A549 (cell line): ENCODE data around the gene MAP3K15. TPM values are rescaled to one million over a fixed set of nuclear protein-coding genes. Genes with fewer than 3 reads are reported as not detected.

Experiments used
- ATAC-seq, 2 experiments: fragments of 200-7000 bp in 1 of 2; fragments of >200 bp in 1 of 2; cut with Nextera tagmentation in 1 of 2; cut with Tn5 transposase in 1 of 2; 3 replicates each; pipeline versions ENCODE4 v1.8.0 to v1.9.1; 2018 to 2020; ENCODE audit warnings: mild to moderate bottlenecking in 1 of 2, moderate library complexity in 1 of 2
- CTCF ChIA-PET: fragments of 300-600 bp; sonication (Branson Sonifier 250); formaldehyde crosslinking; extraction: SDS; loops from one replicate; lab custom pipeline; 2021; ENCODE audit warnings: antibody characterized with exemption, inconsistent platforms; lab: Yijun Ruan, JAX
- POLR2A ChIA-PET: fragments of 350-600 bp; formaldehyde crosslinking; extraction: SDS; loops from one replicate; lab custom pipeline; 2021; ENCODE audit warnings: antibody characterized with exemption, inconsistent platforms; lab: Yijun Ruan, JAX
- DNase-seq, 2 experiments: peaks; one replicate each; pipeline versions ENCODE4 v3.0.0 to v3.0.0-alpha.2; 2011 to 2016; ENCODE audit warnings: low read depth in 1 of 2, low spot score in 1 of 2
- FAIRE-seq: peaks from 2 replicates; lab custom pipeline; 2011; peaks lifted over from hg19 to GRCh38; lab: Jason Lieb, UNC
- H3K27ac ChIP-seq, 2 experiments: fragments of >200 bp; sonication (Bioruptor Twin); formaldehyde crosslinking; 3 replicates each; pipeline ENCODE4 v1.5.1; 2016 to 2017
- H3K4me1 ChIP-seq: fragments of >200 bp; sonication (Bioruptor Twin); formaldehyde crosslinking; 3 replicates; pipeline ENCODE4 v1.6.1; 2016
- H3K4me2 ChIP-seq: fragments of >200 bp; sonication (Bioruptor Twin); formaldehyde crosslinking; 3 replicates; pipeline ENCODE4 v1.6.1; 2016
- H3K4me3 ChIP-seq: fragments of >200 bp; sonication (Bioruptor Twin); formaldehyde crosslinking; 3 replicates; pipeline ENCODE4 v1.5.1; 2016
- H3K9me3 ChIP-seq: fragments of >200 bp; sonication (Bioruptor Twin); formaldehyde crosslinking; 3 replicates; pipeline ENCODE4 v1.6.1; 2016
- CBX2 ChIP-seq: fragments of 200-600 bp; sonication (generic); IDR thresholded peaks from 2 replicates; pipeline ENCODE4 v1.6.1; 2016; ENCODE audit warnings: low read depth, mild to moderate bottlenecking, borderline replicate concordance
- CBX8 ChIP-seq: fragments of 200-600 bp; sonication (generic); IDR thresholded peaks from 2 replicates; pipeline ENCODE4 v1.6.1; 2016
- CEBPB ChIP-seq, 2 experiments: fragments of >200 bp in 1 of 2; sonication (Bioruptor Twin) in 1 of 2; formaldehyde crosslinking in 1 of 2; IDR thresholded peaks; 2 replicates each; pipeline ENCODE4 v1.6.1; 2012 to 2016
- CHD4 ChIP-seq: fragments of 200-600 bp; sonication (generic); IDR thresholded peaks from 2 replicates; pipeline ENCODE4 v1.6.1; 2016; ENCODE audit warnings: antibody characterized with exemption, mild to moderate bottlenecking, borderline replicate concordance
- EP300 ChIP-seq, 2 experiments: fragments of >200 bp; sonication (Bioruptor Twin); formaldehyde crosslinking; IDR thresholded peaks; 2 replicates in 1 of 2; 3 replicates in 1 of 2; pipeline ENCODE4 v1.6.1; 2016 to 2017
- FOSB ChIP-seq: fragments of 250-450 bp; sonication (Bioruptor Pico); IDR thresholded peaks from 2 replicates; pipeline ENCODE4 v1.5.0; 2020; ENCODE audit warnings: mild to moderate bottlenecking, moderate library complexity
- FOXS1 ChIP-seq: fragments of 250-450 bp; sonication (Bioruptor Pico); IDR thresholded peaks from 2 replicates; pipeline ENCODE4 v1.5.0; 2020; ENCODE audit warnings: mild to moderate bottlenecking, moderate library complexity
- HOXB13 ChIP-seq: fragments of 250-450 bp; sonication (Bioruptor Pico); IDR thresholded peaks from 2 replicates; pipeline ENCODE4 v1.5.0; 2020; ENCODE audit warnings: low read depth, mild to moderate bottlenecking, moderate library complexity
- HOXB5 ChIP-seq: fragments of 250-450 bp; sonication (Bioruptor Pico); IDR thresholded peaks from 2 replicates; pipeline ENCODE4 v1.5.0; 2020; ENCODE audit warnings: mild to moderate bottlenecking, moderate library complexity
- JUN ChIP-seq, 2 experiments: fragments of >200 bp; sonication (Bioruptor Twin); formaldehyde crosslinking; IDR thresholded peaks; 2 replicates in 1 of 2; 3 replicates in 1 of 2; pipeline ENCODE4 v1.6.1; 2016 to 2017
- JUNB ChIP-seq: fragments of >200 bp; sonication (Bioruptor Twin); formaldehyde crosslinking; IDR thresholded peaks from 2 replicates; pipeline ENCODE4 v1.6.1; 2016
- KDM5A ChIP-seq: fragments of 200-600 bp; sonication (generic); IDR thresholded peaks from 2 replicates; pipeline ENCODE4 v1.6.1; 2016; ENCODE audit warnings: antibody characterized with exemption, mild to moderate bottlenecking
- MAFK ChIP-seq: fragments of 450-650 bp; IDR thresholded peaks from 2 replicates; pipeline ENCODE4 v1.6.1; 2014; ENCODE audit not compliant: partially characterized antibody
- NPAS2 ChIP-seq: fragments of 250-450 bp; sonication (Bioruptor Pico); IDR thresholded peaks from 2 replicates; pipeline ENCODE4 v1.8.0; 2022; ENCODE audit warnings: mild to moderate bottlenecking, moderate library complexity, borderline replicate concordance
- POLR2AphosphoS2 ChIP-seq: conservative IDR thresholded peaks from 2 replicates; pipeline ENCODE4 v1.6.1; 2012; ENCODE audit warnings: low read length, improper control_type of control experiment, inconsistent platforms
- RAD21 ChIP-seq, 2 experiments: fragments of >200 bp in 1 of 2; sonication (Bioruptor Twin) in 1 of 2; formaldehyde crosslinking in 1 of 2; IDR thresholded peaks in 1 of 2; conservative IDR thresholded peaks in 1 of 2; 2 replicates in 1 of 2; 3 replicates in 1 of 2; pipeline ENCODE4 v1.6.1; 2012 to 2018; ENCODE audit warnings: inconsistent platforms in 1 of 2
- SMC3 ChIP-seq: fragments of >200 bp; sonication (Bioruptor Twin); formaldehyde crosslinking; IDR thresholded peaks from 3 replicates; pipeline ENCODE4 v1.6.1; 2018; ENCODE audit warnings: inconsistent platforms
- ZC3H11A ChIP-seq: fragments of 450-650 bp; IDR thresholded peaks from 2 replicates; pipeline ENCODE4 v1.6.1; 2014; ENCODE audit warnings: antibody characterized with exemption, mild to moderate bottlenecking
- WGBS: methylation state at CpG from one replicate; pipeline ENCODE4 v1.1.6; 2017; ENCODE audit errors: missing lambda C conversion rate; 5-methylcytosine and 5-hydroxymethylcytosine counted together
- polyA plus RNA-seq, 4 experiments: library from polyadenylated mRNA; depleted of rRNA in 3 of 4; stranded (reverse); fragments of >200 nt; fragmentation: RNase III in 1 of 4; extraction: RNeasy Plus Mini Kit Qiagen cat#74134 plus additional on column Dnase treatment in 1 of 4; gene quantifications; 2 replicates in 3 of 4; 3 replicates in 1 of 4; pipeline ENCODE4 v1.2.3, GENCODE V29; 2011 to 2017
- TF ChIP-seq, protein P1 (sequence below): fragments of 200-600 bp; sonication (generic); IDR thresholded peaks from 2 replicates; pipeline ENCODE4 v1.6.1; 2016; ENCODE audit warnings: antibody characterized with exemption, mild to moderate bottlenecking, moderate library complexity
- TF ChIP-seq, protein P2 (sequence below): fragments of 250-450 bp; sonication (Bioruptor Pico); IDR thresholded peaks from 2 replicates; pipeline ENCODE4 v1.5.0; 2021; ENCODE audit warnings: mild to moderate bottlenecking, moderate library complexity, borderline replicate concordance

The MAP3K15 gene
- polyA plus RNA-seq, 2 of the 4 experiments (the other 2 are of a cell fraction), result 2.3 to 5.7 TPM

DNA sequence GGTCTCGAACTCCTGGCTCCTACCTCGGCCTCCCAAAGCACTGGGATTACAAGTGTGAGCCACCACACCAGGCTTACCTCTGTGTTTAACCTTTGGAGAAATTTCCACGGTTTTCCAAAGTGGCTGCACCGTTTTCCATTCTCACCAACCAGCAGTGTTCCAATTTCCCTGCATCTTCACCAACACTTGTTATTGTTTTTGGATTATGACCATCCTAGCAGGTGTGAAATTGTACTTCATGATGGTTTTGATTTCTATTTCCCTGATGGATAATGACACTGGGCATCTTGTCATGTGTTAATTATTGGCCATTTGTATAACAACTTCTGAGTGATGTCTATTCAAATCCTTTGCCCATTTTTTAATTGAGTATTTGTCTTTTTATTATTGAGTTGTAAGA, 2.7 kb upstream of the MAP3K15 start:
- Histone ChIP-seq H3K27ac (no peak overlapping the region), H3K4me1 (peaks cover 7% of the 10 kb centered on the region; the same call in 1 of the 3 replicates), H3K4me2 (no peak overlapping the region), H3K9me3 (no peaks in the 10 kb centered on the region), H3K4me3 (no peak overlapping the region)
- ATAC-seq (no peak), FAIRE-seq (no peak), DNase-seq (no peak)
- ChIA-PET POLR2A (no interaction called here), CTCF (interaction anchor here (0.6 to 3.3 kb wide), 2 partner anchors 73 to 136 kb away, joined by 5 to 11 read pairs; no protein-coding TSS in a partner anchor)
- WGBS, result 31% methylated on average over 4 of the region's 4 CpGs
- no peak for TF ChIP-seq HOXB5
- no peak for TF ChIP-seq EP300 (IDR thresholded peaks at IDR 0.05)
- no peak for TF ChIP-seq CEBPB (IDR thresholded peaks at IDR 0.05)
- no peak for TF ChIP-seq HOXB13 (CRISPR knock-in tag)
- no peak for TF ChIP-seq CBX8
- TF ChIP-seq FOSB (CRISPR knock-in tag), result no peak
- TF ChIP-seq KDM5A, result no peak
- TF ChIP-seq ZC3H11A, result no peak
- TF ChIP-seq MAFK, result no peak
- no peak for TF ChIP-seq CBX2
- TF ChIP-seq NPAS2 (CRISPR knock-in tag), result no peak
- TF ChIP-seq, protein P1, sequence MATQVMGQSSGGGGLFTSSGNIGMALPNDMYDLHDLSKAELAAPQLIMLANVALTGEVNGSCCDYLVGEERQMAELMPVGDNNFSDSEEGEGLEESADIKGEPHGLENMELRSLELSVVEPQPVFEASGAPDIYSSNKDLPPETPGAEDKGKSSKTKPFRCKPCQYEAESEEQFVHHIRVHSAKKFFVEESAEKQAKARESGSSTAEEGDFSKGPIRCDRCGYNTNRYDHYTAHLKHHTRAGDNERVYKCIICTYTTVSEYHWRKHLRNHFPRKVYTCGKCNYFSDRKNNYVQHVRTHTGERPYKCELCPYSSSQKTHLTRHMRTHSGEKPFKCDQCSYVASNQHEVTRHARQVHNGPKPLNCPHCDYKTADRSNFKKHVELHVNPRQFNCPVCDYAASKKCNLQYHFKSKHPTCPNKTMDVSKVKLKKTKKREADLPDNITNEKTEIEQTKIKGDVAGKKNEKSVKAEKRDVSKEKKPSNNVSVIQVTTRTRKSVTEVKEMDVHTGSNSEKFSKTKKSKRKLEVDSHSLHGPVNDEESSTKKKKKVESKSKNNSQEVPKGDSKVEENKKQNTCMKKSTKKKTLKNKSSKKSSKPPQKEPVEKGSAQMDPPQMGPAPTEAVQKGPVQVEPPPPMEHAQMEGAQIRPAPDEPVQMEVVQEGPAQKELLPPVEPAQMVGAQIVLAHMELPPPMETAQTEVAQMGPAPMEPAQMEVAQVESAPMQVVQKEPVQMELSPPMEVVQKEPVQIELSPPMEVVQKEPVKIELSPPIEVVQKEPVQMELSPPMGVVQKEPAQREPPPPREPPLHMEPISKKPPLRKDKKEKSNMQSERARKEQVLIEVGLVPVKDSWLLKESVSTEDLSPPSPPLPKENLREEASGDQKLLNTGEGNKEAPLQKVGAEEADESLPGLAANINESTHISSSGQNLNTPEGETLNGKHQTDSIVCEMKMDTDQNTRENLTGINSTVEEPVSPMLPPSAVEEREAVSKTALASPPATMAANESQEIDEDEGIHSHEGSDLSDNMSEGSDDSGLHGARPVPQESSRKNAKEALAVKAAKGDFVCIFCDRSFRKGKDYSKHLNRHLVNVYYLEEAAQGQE, result no peak
- no peak for TF ChIP-seq JUN (IDR thresholded peaks at IDR 0.05)
- no peak for TF ChIP-seq CHD4
- TF ChIP-seq RAD21 (conservative IDR thresholded peaks at IDR 0.05 in 1 of 2, IDR thresholded peaks at IDR 0.05 in 1 of 2), result no peak
- no peak for TF ChIP-seq SMC3
- TF ChIP-seq POLR2AphosphoS2, result no peak
- TF ChIP-seq JUNB, result no peak
- TF ChIP-seq FOXS1 (CRISPR knock-in tag), result no peak

DNA sequence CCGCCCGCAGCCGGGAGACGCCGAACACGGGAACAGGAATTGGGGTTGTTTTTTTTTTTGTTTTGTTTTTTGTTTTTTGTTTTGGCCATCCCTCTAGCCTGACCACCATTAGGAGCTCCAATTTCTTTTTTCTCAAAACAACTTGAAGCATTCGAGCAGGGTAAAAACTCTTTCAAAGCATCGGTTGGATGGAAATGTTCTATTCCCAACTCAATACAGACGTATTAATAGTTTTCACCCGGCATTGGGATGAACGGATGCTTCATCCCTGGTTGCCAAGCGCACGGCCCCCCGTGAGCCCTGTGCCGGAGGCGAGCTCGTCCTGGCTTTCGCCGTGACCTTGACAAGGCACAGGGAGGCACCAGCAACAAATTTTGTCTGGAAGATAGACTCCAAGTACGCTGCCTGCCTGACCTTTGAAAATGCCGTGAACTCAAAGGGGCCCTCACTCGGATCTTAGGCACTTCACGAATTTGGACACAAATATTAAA, 352 bp upstream of the MAP3K15 start:
- peak; percentile 40 to 63; a peak in 5 of 6 replicates for ATAC-seq
- TF ChIP-seq JUN (IDR thresholded peaks at IDR 0.05) (no peak), FOSB (CRISPR knock-in tag) (no peak), CHD4 (no peak), FOXS1 (CRISPR knock-in tag) (no peak)
- TF ChIP-seq, protein P1, result no peak
- TF ChIP-seq, protein P2, sequence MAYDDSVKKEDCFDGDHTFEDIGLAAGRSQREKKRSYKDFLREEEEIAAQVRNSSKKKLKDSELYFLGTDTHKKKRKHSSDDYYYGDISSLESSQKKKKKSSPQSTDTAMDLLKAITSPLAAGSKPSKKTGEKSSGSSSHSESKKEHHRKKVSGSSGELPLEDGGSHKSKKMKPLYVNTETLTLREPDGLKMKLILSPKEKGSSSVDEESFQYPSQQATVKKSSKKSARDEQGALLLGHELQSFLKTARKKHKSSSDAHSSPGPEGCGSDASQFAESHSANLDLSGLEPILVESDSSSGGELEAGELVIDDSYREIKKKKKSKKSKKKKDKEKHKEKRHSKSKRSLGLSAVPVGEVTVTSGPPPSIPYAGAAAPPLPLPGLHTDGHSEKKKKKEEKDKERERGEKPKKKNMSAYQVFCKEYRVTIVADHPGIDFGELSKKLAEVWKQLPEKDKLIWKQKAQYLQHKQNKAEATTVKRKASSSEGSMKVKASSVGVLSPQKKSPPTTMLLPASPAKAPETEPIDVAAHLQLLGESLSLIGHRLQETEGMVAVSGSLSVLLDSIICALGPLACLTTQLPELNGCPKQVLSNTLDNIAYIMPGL (CRISPR knock-in tag), result no peak
- CTCF ChIA-PET, result interaction anchor here (0.7 to 3.3 kb wide), 7 partner anchors 9 to 143 kb away, joined by 3 to 11 read pairs (median 6); no protein-coding TSS in a partner anchor
- Histone ChIP-seq H3K27ac (peak overlapping the region; percentile 71 to 91; a peak in 5 of 6 replicates), H3K4me3 (peak overlapping the region; percentile 60), H3K9me3 (no peaks in the 10 kb centered on the region), H3K4me1 (peaks cover 7% of the 10 kb centered on the region; the same call in 1 of the 3 replicates), H3K4me2 (peak overlapping the region; percentile 87)
- no peak for FAIRE-seq
- POLR2A ChIA-PET, result no interaction called here
- DNase-seq, result peak; percentile 10 to 14
- 2% methylated on average over 23 of the region's 23 CpGs for WGBS
